K562 (cell line): ENCODE data around the gene PGAP3. TPM values are rescaled to one million over a fixed set of nuclear protein-coding genes. Genes with fewer than 3 reads are reported as not detected.

Experiments used
- CCNT2 ChIP-seq: IDR thresholded peaks from 2 replicates; pipeline ENCODE4 v1.6.1; 2011; ENCODE audit warnings: borderline replicate concordance, low read depth, mild to moderate bottlenecking, moderate library complexity, mixed read lengths, low read length; ENCODE audit not compliant: insufficient read length; ENCODE audit errors: extremely low read depth
- DIDO1 ChIP-seq: fragments of 450-650 bp; IDR thresholded peaks from 2 replicates; pipeline ENCODE4 v1.6.1; 2016; ENCODE audit warnings: low read depth, missing biosample characterization, missing genetic modification characterization
- EP400 ChIP-seq: fragments of 450-650 bp; IDR thresholded peaks from 2 replicates; pipeline ENCODE4 v1.6.1; 2017; ENCODE audit warnings: antibody characterized with exemption, mild to moderate bottlenecking, moderate library complexity
- GATA2 ChIP-seq: sonication (generic); formaldehyde crosslinking; IDR thresholded peaks from 2 replicates; pipeline ENCODE4 v1.4.0; 2020; ENCODE audit warnings: mild to moderate bottlenecking, missing genetic modification reagents
- HCFC1 ChIP-seq: IDR thresholded peaks from 2 replicates; pipeline ENCODE4 v1.6.1; 2012; ENCODE audit warnings: low read depth, low read length, improper control_type of control experiment
- HDAC1 ChIP-seq, 2 experiments: fragments of 450-650 bp; IDR thresholded peaks; 2 replicates each; pipeline ENCODE4 v1.6.1; 2016 to 2017; ENCODE audit warnings: inconsistent platforms in 1 of 2, mild to moderate bottlenecking in 1 of 2, moderate library complexity in 1 of 2
- MYNN ChIP-seq, 2 experiments: sonication (generic); formaldehyde crosslinking in 1 of 2; IDR thresholded peaks; 2 replicates each; pipeline versions ENCODE4 v1.5.0 to v1.6.1; 2016 to 2020; ENCODE audit warnings: antibody characterized with exemption in 1 of 2, missing genetic modification reagents in 1 of 2
- OTX1 ChIP-seq: fragments of 450-650 bp; formaldehyde crosslinking; IDR thresholded peaks from 2 replicates; pipeline ENCODE4 v1.4.0; 2022; ENCODE audit warnings: mild to moderate bottlenecking
- PHB ChIP-seq: fragments of 250-450 bp; sonication (Bioruptor Pico); IDR thresholded peaks from 2 replicates; pipeline ENCODE4 v1.5.0; 2021
- POU5F1 ChIP-seq: fragments of 150-350 bp; IDR thresholded peaks from 2 replicates; pipeline ENCODE4 v1.6.1; 2014; ENCODE audit warnings: borderline replicate concordance, low read length, low read depth, mild to moderate bottlenecking; ENCODE audit not compliant: partially characterized antibody
- RBFOX2 ChIP-seq: fragments of 200-400 bp; formaldehyde crosslinking; IDR thresholded peaks from 2 replicates; pipeline ENCODE4 v1.6.1; 2017; ENCODE audit warnings: low read depth, mild to moderate bottlenecking, low read length, moderate library complexity
- RBM25 ChIP-seq: fragments of 200-400 bp; formaldehyde crosslinking; IDR thresholded peaks from 2 replicates; pipeline ENCODE4 v1.6.1; 2018; ENCODE audit warnings: low read length, low read depth, moderate library complexity; ENCODE audit not compliant: severe bottlenecking
- SOX6 ChIP-seq: fragments of 450-650 bp; IDR thresholded peaks from 2 replicates; pipeline ENCODE4 v1.6.1; 2014; ENCODE audit warnings: mild to moderate bottlenecking
- TBP ChIP-seq: optimal IDR thresholded peaks from 2 replicates; pipeline ENCODE3; 2011; ENCODE audit warnings: low read depth, low read length, improper control_type of control experiment
- ZBED1 ChIP-seq: IDR thresholded peaks from 2 replicates; pipeline ENCODE4 v1.6.1; 2014
- ZNF224 ChIP-seq: sonication (generic); formaldehyde crosslinking; IDR thresholded peaks from 2 replicates; pipeline ENCODE4 v1.8.0; 2022; ENCODE audit warnings: mild to moderate bottlenecking, missing genetic modification reagents
- ZNF311 ChIP-seq: fragments of 250-450 bp; sonication (Bioruptor Pico); IDR thresholded peaks from 2 replicates; pipeline ENCODE4 v1.4.0; 2020; ENCODE audit warnings: mild to moderate bottlenecking, moderate library complexity
- ZNF507 ChIP-seq: conservative IDR thresholded peaks from 2 replicates; pipeline ENCODE4 v1.6.1; 2017; ENCODE audit warnings: missing genetic modification characterization, missing compliant biosample characterization
- ZNF583 ChIP-seq: fragments of 250-450 bp; sonication (Bioruptor Pico); IDR thresholded peaks from 2 replicates; pipeline ENCODE4 v1.4.0; 2020
- ZNF778 ChIP-seq: fragments of 450-650 bp; formaldehyde crosslinking; IDR thresholded peaks from 2 replicates; pipeline ENCODE4 v1.4.0; 2020; ENCODE audit warnings: mild to moderate bottlenecking, moderate library complexity
- ZNF780A ChIP-seq: fragments of 250-450 bp; sonication (Bioruptor Pico); IDR thresholded peaks from 2 replicates; pipeline ENCODE4 v1.5.0; 2021; ENCODE audit warnings: mild to moderate bottlenecking
- polyA plus RNA-seq, 8 experiments: library from polyadenylated mRNA; depleted of rRNA in 4 of 8; stranded (reverse) in 5 of 8; unstranded in 3 of 8; fragments of >200 nt; fragmentation: Nextera tagmentation in 2 of 8; fragmentation: Illumina TruSeq in 1 of 8; extraction: Ambion mirVana in 2 of 8; extraction: Trizol in 1 of 8; gene quantifications; 2 replicates each; pipeline versions ENCODE4 v1.2.1 to v1.2.3, GENCODE V29; 2011 to 2014; ENCODE audit warnings: inconsistent platforms in 1 of 8, missing spikeins in 1 of 8
- total RNA-seq, 7 experiments: library from RNA; depleted of rRNA in 6 of 7; stranded (reverse); fragments of >200 nt in 6 of 7; fragmentation: Illumina TruSeq in 2 of 7; extraction: Trizol in 2 of 7; gene quantifications; 2 replicates each; pipeline versions ENCODE4 v1.2.1 to v1.2.3, GENCODE V29; 2011 to 2021; ENCODE audit warnings: low replicate concordance in 1 of 7
- TF ChIP-seq, protein P1 (sequence below): sonication (generic); formaldehyde crosslinking; IDR thresholded peaks from 2 replicates; pipeline ENCODE4 v1.8.0; 2022; ENCODE audit warnings: mild to moderate bottlenecking, missing genetic modification reagents, borderline replicate concordance
- TF ChIP-seq, protein P2 (sequence below): sonication (generic); formaldehyde crosslinking; IDR thresholded peaks from 2 replicates; pipeline ENCODE4 v1.8.0; 2022; ENCODE audit warnings: missing genetic modification reagents, mild to moderate bottlenecking, moderate library complexity, borderline replicate concordance
- TF ChIP-seq, protein P3 (sequence below), 3 experiments: IDR thresholded peaks in 2 of 3; conservative IDR thresholded peaks in 1 of 3; 2 replicates each; pipeline ENCODE4 v1.5.1; 2011 to 2012; ENCODE audit warnings: low read length in 3 of 3, mild to moderate bottlenecking in 3 of 3, control low read depth in 2 of 3, improper control_type of control experiment in 1 of 3, inconsistent platforms in 1 of 3, low read depth in 1 of 3, mixed read lengths in 1 of 3, moderate library complexity in 1 of 3; ENCODE audit not compliant: insufficient read depth in 2 of 3

PGAP3 gene
- total and polyA plus RNA-seq, 9 of the 15 experiments (the other 6 are each of a cell fraction or from before 2014, with no cell fraction given), result 0.38 to 9.4 (median 4.5) TPM

DNA sequence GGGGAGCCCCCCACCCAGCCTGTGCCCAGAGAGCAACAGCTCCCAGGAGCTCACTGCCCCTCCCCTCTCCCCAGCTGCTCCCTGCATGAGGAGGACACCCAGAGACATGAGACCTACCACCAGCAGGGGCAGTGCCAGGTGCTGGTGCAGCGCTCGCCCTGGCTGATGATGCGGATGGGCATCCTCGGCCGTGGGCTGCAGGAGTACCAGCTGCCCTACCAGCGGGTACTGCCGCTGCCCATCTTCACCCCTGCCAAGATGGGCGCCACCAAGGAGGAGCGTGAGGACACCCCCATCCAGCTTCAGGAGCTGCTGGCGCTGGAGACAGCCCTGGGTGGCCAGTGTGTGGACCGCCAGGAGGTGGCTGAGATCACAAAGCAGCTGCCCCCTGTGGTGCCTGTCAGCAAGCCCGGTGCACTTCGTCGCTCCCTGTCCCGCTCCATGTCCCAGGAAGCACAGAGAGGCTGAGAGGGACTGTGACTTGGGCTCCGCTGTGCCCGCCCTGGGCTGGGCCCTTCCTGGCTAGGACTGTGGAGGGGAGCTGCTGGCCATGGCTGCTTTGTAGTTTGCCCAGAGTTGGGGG, 22.1 kb downstream of the PGAP3 start (continued):
- TF ChIP-seq GATA2 (CRISPR knock-in tag), result no peak
- no peak for TF ChIP-seq SOX6
- TF ChIP-seq HCFC1, result no peak
- TF ChIP-seq MYNN (IDR thresholded peaks at IDR 0.05), result 0 out of 2 replicates have a peak, but pooled peaks have one; percentile 9
- TF ChIP-seq MYNN (CRISPR knock-in tag; IDR thresholded peaks at IDR 0.05), result no peak
- TF ChIP-seq PHB, result no peak
- no peak for TF ChIP-seq ZNF780A (CRISPR knock-in tag)
- TF ChIP-seq POU5F1, result no peak
- TF ChIP-seq CCNT2, result no peak
- TF ChIP-seq RBFOX2, result 0 out of 2 replicates have a peak, but pooled peaks have one; percentile 36
- no peak for TF ChIP-seq ZNF224 (CRISPR knock-in tag)
- TF ChIP-seq TBP, result no peak
- no peak for TF ChIP-seq ZNF311 (CRISPR knock-in tag)
- TF ChIP-seq ZNF778, result no peak
- TF ChIP-seq, protein P1, sequence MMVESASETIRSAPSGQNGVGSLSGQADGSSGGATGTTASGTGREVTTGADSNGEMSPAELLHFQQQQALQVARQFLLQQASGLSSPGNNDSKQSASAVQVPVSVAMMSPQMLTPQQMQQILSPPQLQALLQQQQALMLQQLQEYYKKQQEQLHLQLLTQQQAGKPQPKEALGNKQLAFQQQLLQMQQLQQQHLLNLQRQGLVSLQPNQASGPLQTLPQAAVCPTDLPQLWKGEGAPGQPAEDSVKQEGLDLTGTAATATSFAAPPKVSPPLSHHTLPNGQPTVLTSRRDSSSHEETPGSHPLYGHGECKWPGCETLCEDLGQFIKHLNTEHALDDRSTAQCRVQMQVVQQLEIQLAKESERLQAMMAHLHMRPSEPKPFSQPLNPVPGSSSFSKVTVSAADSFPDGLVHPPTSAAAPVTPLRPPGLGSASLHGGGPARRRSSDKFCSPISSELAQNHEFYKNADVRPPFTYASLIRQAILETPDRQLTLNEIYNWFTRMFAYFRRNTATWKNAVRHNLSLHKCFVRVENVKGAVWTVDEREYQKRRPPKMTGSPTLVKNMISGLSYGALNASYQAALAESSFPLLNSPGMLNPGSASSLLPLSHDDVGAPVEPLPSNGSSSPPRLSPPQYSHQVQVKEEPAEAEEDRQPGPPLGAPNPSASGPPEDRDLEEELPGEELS, result no peak
- no peak for TF ChIP-seq ZNF583 (CRISPR knock-in tag)
- TF ChIP-seq DIDO1 (tag), result no peak
- TF ChIP-seq EP400, result no peak
- no peak for TF ChIP-seq RBM25
- TF ChIP-seq, protein P2, sequence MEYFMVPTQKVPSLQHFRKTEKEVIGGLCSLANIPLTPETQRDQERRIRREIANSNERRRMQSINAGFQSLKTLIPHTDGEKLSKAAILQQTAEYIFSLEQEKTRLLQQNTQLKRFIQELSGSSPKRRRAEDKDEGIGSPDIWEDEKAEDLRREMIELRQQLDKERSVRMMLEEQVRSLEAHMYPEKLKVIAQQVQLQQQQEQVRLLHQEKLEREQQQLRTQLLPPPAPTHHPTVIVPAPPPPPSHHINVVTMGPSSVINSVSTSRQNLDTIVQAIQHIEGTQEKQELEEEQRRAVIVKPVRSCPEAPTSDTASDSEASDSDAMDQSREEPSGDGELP (CRISPR knock-in tag), result 0 out of 2 replicates have a peak, but pooled peaks have one; percentile 11
- TF ChIP-seq, protein P3, sequence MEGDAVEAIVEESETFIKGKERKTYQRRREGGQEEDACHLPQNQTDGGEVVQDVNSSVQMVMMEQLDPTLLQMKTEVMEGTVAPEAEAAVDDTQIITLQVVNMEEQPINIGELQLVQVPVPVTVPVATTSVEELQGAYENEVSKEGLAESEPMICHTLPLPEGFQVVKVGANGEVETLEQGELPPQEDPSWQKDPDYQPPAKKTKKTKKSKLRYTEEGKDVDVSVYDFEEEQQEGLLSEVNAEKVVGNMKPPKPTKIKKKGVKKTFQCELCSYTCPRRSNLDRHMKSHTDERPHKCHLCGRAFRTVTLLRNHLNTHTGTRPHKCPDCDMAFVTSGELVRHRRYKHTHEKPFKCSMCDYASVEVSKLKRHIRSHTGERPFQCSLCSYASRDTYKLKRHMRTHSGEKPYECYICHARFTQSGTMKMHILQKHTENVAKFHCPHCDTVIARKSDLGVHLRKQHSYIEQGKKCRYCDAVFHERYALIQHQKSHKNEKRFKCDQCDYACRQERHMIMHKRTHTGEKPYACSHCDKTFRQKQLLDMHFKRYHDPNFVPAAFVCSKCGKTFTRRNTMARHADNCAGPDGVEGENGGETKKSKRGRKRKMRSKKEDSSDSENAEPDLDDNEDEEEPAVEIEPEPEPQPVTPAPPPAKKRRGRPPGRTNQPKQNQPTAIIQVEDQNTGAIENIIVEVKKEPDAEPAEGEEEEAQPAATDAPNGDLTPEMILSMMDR (IDR thresholded peaks at IDR 0.05 in 2 of 3, conservative IDR thresholded peaks at IDR 0.05 in 1 of 3; ENCODE audit: insufficient read depth in 2 of 3, low read depth in 1 of 3, low read length in 3 of 3), result no peak
- TF ChIP-seq HDAC1 (IDR thresholded peaks at IDR 0.05), result no peak
- no peak for TF ChIP-seq ZBED1
- no peak for TF ChIP-seq OTX1
- TF ChIP-seq ZNF507 (tag), result no peak
